K562 (cell line): ENCODE measurements around the gene STX19. TPM values are rescaled to one million over a fixed set of nuclear protein-coding genes. Genes with fewer than 3 reads are reported as not detected.
A peak's percentile ranks its signal among the peaks of the same experiment; 100 is the strongest.

Experiments used
- BRD9 ChIP-seq: fragments of 450-650 bp; IDR thresholded peaks from 2 replicates; pipeline ENCODE4 v1.6.1; 2018; ENCODE audit warnings: low read depth; ENCODE audit not compliant: partially characterized antibody
- C11orf30 ChIP-seq: fragments of 450-650 bp; IDR thresholded peaks from 2 replicates; pipeline ENCODE4 v1.6.1; 2016; ENCODE audit warnings: low read depth, mild to moderate bottlenecking
- CREB1 ChIP-seq, 2 experiments: sonication (generic) in 1 of 2; formaldehyde crosslinking in 1 of 2; IDR thresholded peaks; 2 replicates each; pipeline versions ENCODE4 v1.6.1 to v1.8.0; 2012 to 2022; ENCODE audit warnings: inconsistent platforms in 1 of 2, mild to moderate bottlenecking in 1 of 2, missing genetic modification reagents in 1 of 2, moderate library complexity in 1 of 2
- CTBP1 ChIP-seq: fragments of 450-650 bp; IDR thresholded peaks from 2 replicates; pipeline ENCODE4 v1.6.1; 2016; ENCODE audit warnings: borderline replicate concordance
- DIDO1 ChIP-seq: fragments of 450-650 bp; IDR thresholded peaks from 2 replicates; pipeline ENCODE4 v1.6.1; 2016; ENCODE audit warnings: low read depth, missing biosample characterization, missing genetic modification characterization
- FOXJ2 ChIP-seq: fragments of 200-800 bp; sonication (Bioruptor generic); IDR thresholded peaks from 2 replicates; pipeline ENCODE4 v1.6.1; 2016; ENCODE audit warnings: missing genetic modification characterization, missing compliant biosample characterization
- GMEB1 ChIP-seq: fragments of 250-450 bp; sonication (Bioruptor Pico); IDR thresholded peaks from 2 replicates; pipeline ENCODE4 v1.4.0; 2020; ENCODE audit warnings: mild to moderate bottlenecking
- JUND ChIP-seq, 2 experiments: IDR thresholded peaks; 2 replicates in 1 of 2; 3 replicates in 1 of 2; pipeline ENCODE4 v1.6.1; 2011; ENCODE audit warnings: borderline replicate concordance in 2 of 2, low read depth in 2 of 2, low read length in 2 of 2, improper control_type of control experiment in 1 of 2, missing biosample characterization in 1 of 2, missing genetic modification characterization in 1 of 2, missing genetic modification reagents in 1 of 2
- POLR3G ChIP-seq: IDR thresholded peaks from 2 replicates; pipeline ENCODE4 v1.6.1; 2011; ENCODE audit not compliant: insufficient read length, insufficient replicate concordance; ENCODE audit errors: extremely low read depth
- RAD51 ChIP-seq: fragments of 450-650 bp; IDR thresholded peaks from 2 replicates; pipeline ENCODE4 v1.7.1; 2016; ENCODE audit warnings: low read depth, mild to moderate bottlenecking, borderline replicate concordance
- RB1 ChIP-seq: fragments of 450-650 bp; IDR thresholded peaks from 2 replicates; pipeline ENCODE4 v1.6.1; 2017; ENCODE audit warnings: low read depth, mild to moderate bottlenecking
- RBFOX2 ChIP-seq: fragments of 200-400 bp; formaldehyde crosslinking; IDR thresholded peaks from 2 replicates; pipeline ENCODE4 v1.6.1; 2017; ENCODE audit warnings: low read depth, mild to moderate bottlenecking, low read length, moderate library complexity
- RBM25 ChIP-seq: fragments of 200-400 bp; formaldehyde crosslinking; IDR thresholded peaks from 2 replicates; pipeline ENCODE4 v1.6.1; 2018; ENCODE audit warnings: low read length, low read depth, moderate library complexity; ENCODE audit not compliant: severe bottlenecking
- SAFB2 ChIP-seq: fragments of 200-400 bp; formaldehyde crosslinking; IDR thresholded peaks from 2 replicates; pipeline ENCODE4 v1.6.1; 2018; ENCODE audit warnings: borderline replicate concordance, low read length, low read depth, moderate library complexity; ENCODE audit not compliant: severe bottlenecking
- SP2 ChIP-seq: IDR thresholded peaks from 2 replicates; pipeline ENCODE4 v1.6.1; 2011; ENCODE audit warnings: mild to moderate bottlenecking, low read depth, low read length, moderate library complexity; ENCODE audit not compliant: poor library complexity, severe bottlenecking; ENCODE audit errors: extremely low read depth
- THAP7 ChIP-seq: fragments of 250-450 bp; sonication (Bioruptor Pico); IDR thresholded peaks from 2 replicates; pipeline ENCODE4 v1.5.0; 2021
- ZC3H8 ChIP-seq: fragments of 450-650 bp; IDR thresholded peaks from 2 replicates; pipeline ENCODE4 v1.6.1; 2017
- ZNF184 ChIP-seq: sonication (generic); formaldehyde crosslinking; IDR thresholded peaks from 2 replicates; pipeline ENCODE4 v1.5.0; 2020; ENCODE audit warnings: missing genetic modification reagents
- ZZZ3 ChIP-seq: fragments of 450-650 bp; IDR thresholded peaks from 2 replicates; pipeline ENCODE4 v1.6.1; 2016; ENCODE audit warnings: antibody characterized with exemption, mild to moderate bottlenecking, moderate library complexity
- polyA plus RNA-seq, 8 experiments: library from polyadenylated mRNA; depleted of rRNA in 4 of 8; stranded (reverse) in 5 of 8; unstranded in 3 of 8; fragments of >200 nt; fragmentation: Nextera tagmentation in 2 of 8; fragmentation: Illumina TruSeq in 1 of 8; extraction: Ambion mirVana in 2 of 8; extraction: Trizol in 1 of 8; gene quantifications; 2 replicates each; pipeline versions ENCODE4 v1.2.1 to v1.2.3, GENCODE V29; 2011 to 2014; ENCODE audit warnings: inconsistent platforms in 1 of 8, missing spikeins in 1 of 8
- total RNA-seq, 7 experiments: library from RNA; depleted of rRNA in 6 of 7; stranded (reverse); fragments of >200 nt in 6 of 7; fragmentation: Illumina TruSeq in 2 of 7; extraction: Trizol in 2 of 7; gene quantifications; 2 replicates each; pipeline versions ENCODE4 v1.2.1 to v1.2.3, GENCODE V29; 2011 to 2021; ENCODE audit warnings: low replicate concordance in 1 of 7
- TF ChIP-seq, protein P1 (sequence below): sonication (generic); formaldehyde crosslinking; IDR thresholded peaks from 2 replicates; pipeline ENCODE4 v1.8.1; 2023; ENCODE audit warnings: mild to moderate bottlenecking, missing genetic modification reagents
- TF ChIP-seq, protein P2 (sequence below): fragments of 450-650 bp; IDR thresholded peaks from 2 replicates; pipeline ENCODE4 v1.6.1; 2016; ENCODE audit warnings: antibody characterized with exemption

The STX19 gene
- total and polyA plus RNA-seq, 9 of the 15 experiments (the other 6 are each of a cell fraction or from before 2014, with no cell fraction given), result 0.04 TPM; not detected in 8

DNA sequence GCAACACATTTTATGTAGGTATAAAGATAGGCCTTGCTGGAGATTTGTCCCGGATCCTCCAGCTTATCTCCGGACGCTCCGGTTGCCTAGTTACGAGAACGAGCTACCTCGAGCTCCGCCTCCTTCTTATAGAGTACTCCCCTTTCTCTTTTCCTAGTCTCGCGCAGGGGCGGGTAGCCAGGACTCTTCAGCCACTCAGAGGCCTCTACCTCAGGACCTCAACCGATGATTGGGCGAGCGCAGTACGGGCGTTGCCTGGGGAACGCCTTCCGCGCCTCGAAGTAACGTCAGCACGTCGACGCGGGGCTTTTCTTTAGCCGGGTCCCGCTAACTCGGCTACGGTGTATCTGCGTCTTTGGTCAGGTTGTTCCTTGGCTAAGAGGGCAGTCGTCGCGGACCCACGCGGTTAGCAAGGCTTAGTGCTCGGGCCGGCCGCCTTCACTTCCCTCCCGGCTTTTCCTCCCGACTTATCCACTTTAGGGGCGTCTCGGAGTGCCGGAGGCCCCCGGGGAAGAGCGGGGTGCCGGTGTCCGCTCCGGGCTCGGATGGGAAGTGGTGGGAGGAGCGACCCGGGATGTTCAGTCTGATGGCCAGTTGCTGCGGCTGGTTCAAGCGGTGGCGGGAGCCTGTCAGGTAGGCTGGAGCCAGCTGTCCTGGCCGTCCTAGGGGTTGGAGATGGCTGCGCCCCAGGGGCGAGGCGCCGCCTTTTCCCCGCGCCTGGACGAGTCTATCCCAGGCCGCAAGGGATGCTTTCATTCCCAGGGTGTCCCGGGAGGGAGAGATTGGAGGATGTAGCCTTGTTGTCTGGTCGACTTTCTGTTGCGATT is 48.3 kb downstream of the STX19 start, which contains the start of gene ARL13B (continued):
- TF ChIP-seq CREB1 (IDR thresholded peaks at IDR 0.05) (peak; percentile 91), CREB1 (CRISPR knock-in tag; IDR thresholded peaks at IDR 0.05) (peak; percentile 74; the same call in 1 of the 2 replicates), ZNF184 (CRISPR knock-in tag) (peak; percentile 73; the same call in 1 of the 2 replicates), ZZZ3 (no peak), GMEB1 (CRISPR knock-in tag) (peak; percentile 92), RBM25 (peak; percentile 62), RAD51 (no peak), ZC3H8 (no peak), BRD9 (no peak), THAP7 (no peak), SP2 (peak; percentile 62), C11orf30 (peak; percentile 60), DIDO1 (tag) (no peak), RBFOX2 (peak; percentile 87), POLR3G (no peak), JUND (IDR thresholded peaks at IDR 0.05; ENCODE audit: borderline replicate concordance, low read depth, low read length) (peak; percentile 22; the same call in 1 of the 2 replicates), JUND (tag; IDR thresholded peaks at IDR 0.05; ENCODE audit: borderline replicate concordance, low read depth, low read length) (no peak), RB1 (peak; percentile 44; the same call in 1 of the 2 replicates), CTBP1 (peak; percentile 66; the same call in 1 of the 2 replicates), SAFB2 (no peak), FOXJ2 (tag) (no peak)
- TF ChIP-seq, protein P1, sequence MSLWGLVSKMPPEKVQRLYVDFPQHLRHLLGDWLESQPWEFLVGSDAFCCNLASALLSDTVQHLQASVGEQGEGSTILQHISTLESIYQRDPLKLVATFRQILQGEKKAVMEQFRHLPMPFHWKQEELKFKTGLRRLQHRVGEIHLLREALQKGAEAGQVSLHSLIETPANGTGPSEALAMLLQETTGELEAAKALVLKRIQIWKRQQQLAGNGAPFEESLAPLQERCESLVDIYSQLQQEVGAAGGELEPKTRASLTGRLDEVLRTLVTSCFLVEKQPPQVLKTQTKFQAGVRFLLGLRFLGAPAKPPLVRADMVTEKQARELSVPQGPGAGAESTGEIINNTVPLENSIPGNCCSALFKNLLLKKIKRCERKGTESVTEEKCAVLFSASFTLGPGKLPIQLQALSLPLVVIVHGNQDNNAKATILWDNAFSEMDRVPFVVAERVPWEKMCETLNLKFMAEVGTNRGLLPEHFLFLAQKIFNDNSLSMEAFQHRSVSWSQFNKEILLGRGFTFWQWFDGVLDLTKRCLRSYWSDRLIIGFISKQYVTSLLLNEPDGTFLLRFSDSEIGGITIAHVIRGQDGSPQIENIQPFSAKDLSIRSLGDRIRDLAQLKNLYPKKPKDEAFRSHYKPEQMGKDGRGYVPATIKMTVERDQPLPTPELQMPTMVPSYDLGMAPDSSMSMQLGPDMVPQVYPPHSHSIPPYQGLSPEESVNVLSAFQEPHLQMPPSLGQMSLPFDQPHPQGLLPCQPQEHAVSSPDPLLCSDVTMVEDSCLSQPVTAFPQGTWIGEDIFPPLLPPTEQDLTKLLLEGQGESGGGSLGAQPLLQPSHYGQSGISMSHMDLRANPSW (CRISPR knock-in tag), result 0 out of 2 replicates have a peak, but pooled peaks have one; percentile 53
- TF ChIP-seq, protein P2, sequence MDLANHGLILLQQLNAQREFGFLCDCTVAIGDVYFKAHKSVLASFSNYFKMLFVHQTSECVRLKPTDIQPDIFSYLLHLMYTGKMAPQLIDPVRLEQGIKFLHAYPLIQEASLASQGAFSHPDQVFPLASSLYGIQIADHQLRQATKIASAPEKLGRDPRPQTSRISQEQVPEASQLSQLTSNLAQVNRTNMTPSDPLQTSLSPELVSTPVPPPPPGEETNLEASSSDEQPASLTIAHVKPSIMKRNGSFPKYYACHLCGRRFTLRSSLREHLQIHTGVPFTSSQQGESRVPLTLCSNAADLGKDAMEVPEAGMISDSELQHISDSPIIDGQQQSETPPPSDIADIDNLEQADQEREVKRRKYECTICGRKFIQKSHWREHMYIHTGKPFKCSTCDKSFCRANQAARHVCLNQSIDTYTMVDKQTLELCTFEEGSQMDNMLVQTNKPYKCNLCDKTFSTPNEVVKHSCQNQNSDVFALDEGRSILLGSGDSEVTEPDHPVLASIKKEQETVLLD, result peak; percentile 83
